Hepatocyte (in vitro differentiated cells): Measurements from ENCODE around the gene VKORC1L1.

Experiments used
- CTCF ChIP-seq: fragments of 200-600 bp; sonication (generic); IDR thresholded peaks from 2 replicates; pipeline ENCODE4 v1.5.1; 2016; ENCODE audit warnings: antibody characterized with exemption, mild to moderate bottlenecking; ENCODE audit not compliant: poor library complexity
- EZH2 ChIP-seq: fragments of 200-600 bp; sonication (generic); IDR thresholded peaks from 2 replicates; pipeline ENCODE4 v1.6.1; 2016; ENCODE audit warnings: antibody characterized with exemption, mild to moderate bottlenecking, borderline replicate concordance
- EZH2phosphoT487 ChIP-seq: fragments of 200-600 bp; sonication (generic); IDR thresholded peaks from one replicate; pipeline ENCODE4 v1.6.1; 2018; ENCODE audit warnings: antibody characterized with exemption, mild to moderate bottlenecking, low read depth, moderate library complexity; ENCODE audit not compliant: unreplicated experiment, severe bottlenecking

DNA sequence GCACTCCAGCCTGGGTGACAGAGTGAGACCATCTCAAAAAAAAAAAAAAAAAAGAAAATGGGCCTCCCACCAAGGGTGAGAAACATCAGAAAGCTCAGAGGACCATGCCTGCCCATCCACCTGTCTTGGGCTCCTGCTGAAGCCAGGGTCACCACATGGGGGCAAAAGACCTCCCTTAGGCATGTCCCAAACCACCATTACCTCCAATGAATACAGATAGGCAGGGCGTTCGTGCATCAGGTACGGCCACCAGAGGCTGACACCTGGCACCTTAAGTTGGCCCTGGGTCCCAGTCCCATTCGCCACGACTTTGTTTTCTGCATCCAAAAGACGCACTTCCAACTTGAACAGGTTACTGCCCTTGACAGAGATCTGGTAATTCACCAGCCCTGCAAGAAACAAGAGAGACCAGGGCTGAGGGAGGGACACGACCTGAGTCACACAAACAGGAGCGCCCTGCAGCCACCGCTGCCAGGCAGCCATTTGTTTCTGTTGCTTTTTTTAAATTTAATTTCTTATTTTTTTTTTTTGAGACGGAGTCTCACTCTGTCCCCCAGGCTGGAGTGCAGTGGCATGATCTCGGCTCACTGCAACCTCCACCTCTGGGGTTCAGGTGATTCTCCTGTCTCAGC is 103.1 kb downstream of the VKORC1L1 start:
- no peak for TF ChIP-seq CTCF
- TF ChIP-seq EZH2, result no peak
- no peak for TF ChIP-seq EZH2phosphoT487
